Measurements from ENCODE around the gene BMP5. TPM values are rescaled to one million over a fixed set of nuclear protein-coding genes. Genes with fewer than 3 reads are reported as not detected.

Gene BMP5
- total and polyA plus RNA-seq, 2 of the 13 experiments (the other 11 are each of a cell fraction or from before 2014, with no cell fraction given), result not detected

DNA sequence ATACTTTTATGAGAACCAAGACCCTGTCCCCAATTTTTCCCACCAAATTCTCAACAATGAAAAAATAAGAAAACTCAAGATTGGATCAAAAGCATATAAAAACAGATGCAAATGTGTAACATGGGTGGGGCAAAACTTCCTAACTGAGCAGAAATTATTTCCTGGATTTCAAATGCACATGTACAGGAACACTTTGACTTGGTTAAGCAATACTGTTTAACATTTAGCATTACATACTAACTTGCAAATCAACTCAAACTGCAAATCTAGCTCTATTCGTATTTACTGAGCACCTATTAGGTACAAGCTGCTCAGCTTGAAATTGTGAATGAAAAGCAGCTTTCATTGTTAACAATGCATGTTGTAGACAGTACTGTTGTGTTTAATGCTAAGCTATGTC, 40.2 kb downstream of the BMP5 start:
- Histone ChIP-seq H3K9me3 (ENCODE audit: low read length) (no peaks in the 10 kb centered on the region), H3K27me3 (ENCODE audit: control insufficient read depth in 1 of 2, insufficient read depth in 2 of 2, low read length in 2 of 2) (no peaks in the 10 kb centered on the region; a peak in 1 of 5 replicates), H3K27ac (ENCODE audit: extremely low read length, insufficient read depth, low read length) (no peak overlapping the region), H3K79me2 (ENCODE audit: insufficient read depth, low read length) (no peaks in the 10 kb centered on the region), H3K9ac (ENCODE audit: insufficient read depth, low read depth, low read length) (no peak overlapping the region), H2AFZ (ENCODE audit: low read length) (no peak overlapping the region), H3K4me1 (ENCODE audit: insufficient read depth, low read length) (no peaks in the 10 kb centered on the region), H4K20me1 (ENCODE audit: insufficient read depth, low read length) (no peaks in the 10 kb centered on the region), H3K36me3 (replicated peaks in 1 of 2; ENCODE audit: control insufficient read depth in 1 of 2, insufficient read depth in 2 of 2, low read length in 2 of 2) (no peaks in the 10 kb centered on the region), H3K4me2 (ENCODE audit: low read depth, low read length) (no peak overlapping the region), H3K4me3 (replicated peaks in 1 of 3; ENCODE audit: insufficient read depth in 1 of 3, low read depth in 2 of 3, low read length in 3 of 3) (no peak overlapping the region)
- intact Hi-C loops (cut with micrococcal nuclease; ENCODE audit: unreplicated experiment), result no loop called here
- 0% methylated on average over 1 of the region's 1 CpG for WGBS (ENCODE audit: low lambda C conversion rate)
- TF ChIP-seq ZNF138 (CRISPR knock-in tag; IDR thresholded peaks at IDR 0.05; ENCODE audit: low read depth) (no peak), HDAC2 (CRISPR knock-in tag; IDR thresholded peaks at IDR 0.05) (no peak), ZZZ3 (CRISPR knock-in tag; IDR thresholded peaks at IDR 0.05; ENCODE audit: borderline replicate concordance) (no peak), MTF1 (CRISPR knock-in tag; IDR thresholded peaks at IDR 0.05) (no peak), ZKSCAN8 (CRISPR knock-in tag; IDR thresholded peaks at IDR 0.05; ENCODE audit: borderline replicate concordance) (no peak), RELA (CRISPR knock-in tag; IDR thresholded peaks at IDR 0.05) (no peak)
- TF ChIP-seq, protein P1, sequence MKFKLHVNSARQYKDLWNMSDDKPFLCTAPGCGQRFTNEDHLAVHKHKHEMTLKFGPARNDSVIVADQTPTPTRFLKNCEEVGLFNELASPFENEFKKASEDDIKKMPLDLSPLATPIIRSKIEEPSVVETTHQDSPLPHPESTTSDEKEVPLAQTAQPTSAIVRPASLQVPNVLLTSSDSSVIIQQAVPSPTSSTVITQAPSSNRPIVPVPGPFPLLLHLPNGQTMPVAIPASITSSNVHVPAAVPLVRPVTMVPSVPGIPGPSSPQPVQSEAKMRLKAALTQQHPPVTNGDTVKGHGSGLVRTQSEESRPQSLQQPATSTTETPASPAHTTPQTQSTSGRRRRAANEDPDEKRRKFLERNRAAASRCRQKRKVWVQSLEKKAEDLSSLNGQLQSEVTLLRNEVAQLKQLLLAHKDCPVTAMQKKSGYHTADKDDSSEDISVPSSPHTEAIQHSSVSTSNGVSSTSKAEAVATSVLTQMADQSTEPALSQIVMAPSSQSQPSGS (CRISPR knock-in tag; IDR thresholded peaks at IDR 0.05), result no peak
- DNase-seq (ENCODE audit: low spot score) (no peak), FAIRE-seq (peak; percentile 21), ATAC-seq (no peak)
- BruUV-seq (replicated peaks), result no TSS peak
- ChIA-PET POLR2A (no interaction called here), CTCF (ENCODE audit: low intra/inter-chr PET ratio, low total read pairs) (no interaction called here)
- in situ Hi-C loops (cut with HindIII; ENCODE audit: extremely low pct_ligation_motif_present, low pct_unique_long_range_greater_than_20kb), result loop anchor here (10.0 kb wide), 1 partner anchor 60 kb away; no protein-coding TSS in a partner anchor

GRCh38 chr6:55833284-55833683, 42.1 kb downstream of the BMP5 start:
- no peak overlapping the region for H2AFZ ChIP-seq (ENCODE audit: low read length)
- TF ChIP-seq ZNF251 (CRISPR knock-in tag; IDR thresholded peaks at IDR 0.05) (no peak), TCF7 (IDR thresholded peaks at IDR 0.05; ENCODE audit: low read depth) (no peak), ZSCAN29 (CRISPR knock-in tag; conservative IDR thresholded peaks at IDR 0.05) (no peak), ZNF724P (CRISPR knock-in tag; IDR thresholded peaks at IDR 0.05; ENCODE audit: borderline replicate concordance) (no peak), REPIN1 (CRISPR knock-in tag; IDR thresholded peaks at IDR 0.05; ENCODE audit: borderline replicate concordance, low read depth) (no peak), TOE1 (CRISPR knock-in tag; IDR thresholded peaks at IDR 0.05) (no peak), SOX6 (IDR thresholded peaks at IDR 0.05) (no peak), SOX6 (CRISPR knock-in tag; IDR thresholded peaks at IDR 0.05) (no peak), RFX3 (CRISPR knock-in tag; IDR thresholded peaks at IDR 0.05) (no peak), KLF11 (CRISPR knock-in tag; IDR thresholded peaks at IDR 0.05) (no peak)
- TF ChIP-seq, protein P2, sequence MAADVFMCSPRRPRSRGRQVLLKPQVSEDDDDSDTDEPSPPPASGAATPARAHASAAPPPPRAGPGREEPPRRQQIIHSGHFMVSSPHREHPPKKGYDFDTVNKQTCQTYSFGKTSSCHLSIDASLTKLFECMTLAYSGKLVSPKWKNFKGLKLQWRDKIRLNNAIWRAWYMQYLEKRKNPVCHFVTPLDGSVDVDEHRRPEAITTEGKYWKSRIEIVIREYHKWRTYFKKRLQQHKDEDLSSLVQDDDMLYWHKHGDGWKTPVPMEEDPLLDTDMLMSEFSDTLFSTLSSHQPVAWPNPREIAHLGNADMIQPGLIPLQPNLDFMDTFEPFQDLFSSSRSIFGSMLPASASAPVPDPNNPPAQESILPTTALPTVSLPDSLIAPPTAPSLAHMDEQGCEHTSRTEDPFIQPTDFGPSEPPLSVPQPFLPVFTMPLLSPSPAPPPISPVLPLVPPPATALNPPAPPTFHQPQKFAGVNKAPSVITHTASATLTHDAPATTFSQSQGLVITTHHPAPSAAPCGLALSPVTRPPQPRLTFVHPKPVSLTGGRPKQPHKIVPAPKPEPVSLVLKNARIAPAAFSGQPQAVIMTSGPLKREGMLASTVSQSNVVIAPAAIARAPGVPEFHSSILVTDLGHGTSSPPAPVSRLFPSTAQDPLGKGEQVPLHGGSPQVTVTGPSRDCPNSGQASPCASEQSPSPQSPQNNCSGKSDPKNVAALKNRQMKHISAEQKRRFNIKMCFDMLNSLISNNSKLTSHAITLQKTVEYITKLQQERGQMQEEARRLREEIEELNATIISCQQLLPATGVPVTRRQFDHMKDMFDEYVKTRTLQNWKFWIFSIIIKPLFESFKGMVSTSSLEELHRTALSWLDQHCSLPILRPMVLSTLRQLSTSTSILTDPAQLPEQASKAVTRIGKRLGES (CRISPR knock-in tag; IDR thresholded peaks at IDR 0.05; ENCODE audit: borderline replicate concordance), result no peak

More at GRCh38 chr6:55833284-55833683, 42.1 kb downstream of the BMP5 start:
- Histone ChIP-seq H3K79me2 (ENCODE audit: insufficient read depth, low read length) (no peaks in the 10 kb centered on the region), H3K36me3 (replicated peaks in 1 of 2; ENCODE audit: control insufficient read depth in 1 of 2, insufficient read depth in 2 of 2, low read length in 2 of 2) (no peaks in the 10 kb centered on the region), H4K20me1 (ENCODE audit: insufficient read depth, low read length) (no peaks in the 10 kb centered on the region), H3K4me3 (replicated peaks in 1 of 3; ENCODE audit: insufficient read depth in 1 of 3, low read depth in 2 of 3, low read length in 3 of 3) (no peak overlapping the region), H3K9ac (ENCODE audit: insufficient read depth, low read depth, low read length) (no peak overlapping the region), H3K4me2 (ENCODE audit: low read depth, low read length) (no peak overlapping the region), H3K27ac (ENCODE audit: extremely low read length, insufficient read depth, low read length) (no peak overlapping the region), H3K27me3 (ENCODE audit: control insufficient read depth in 1 of 2, insufficient read depth in 2 of 2, low read length in 2 of 2) (no peaks in the 10 kb centered on the region; a peak in 1 of 5 replicates), H3K9me3 (ENCODE audit: low read length) (no peaks in the 10 kb centered on the region), H3K4me1 (ENCODE audit: insufficient read depth, low read length) (no peaks in the 10 kb centered on the region; the same call in 1 of the 2 replicates)
- no peak for FAIRE-seq
- no TSS peak for BruUV-seq (replicated peaks)
- ChIA-PET CTCF (ENCODE audit: low intra/inter-chr PET ratio, low total read pairs) (no interaction called here), POLR2A (no interaction called here)
- ATAC-seq, result no peak
- WGBS (ENCODE audit: low lambda C conversion rate), result 0% methylated on average over 2 of the region's 2 CpGs
- in situ Hi-C loops (cut with HindIII; ENCODE audit: extremely low pct_ligation_motif_present, low pct_unique_long_range_greater_than_20kb), result loop anchor here (10.0 kb wide), 1 partner anchor 58 kb away; no protein-coding TSS in a partner anchor
- intact Hi-C loops (cut with micrococcal nuclease; ENCODE audit: unreplicated experiment), result no loop called here
- DNase-seq (ENCODE audit: low spot score), result no peak
